H1 (cell line): Measurements from ENCODE around the gene GPR161. TPM values are rescaled to one million over a fixed set of nuclear protein-coding genes. Genes with fewer than 3 reads are reported as not detected.

ENCODE experiments used
- CTCF ChIA-PET: fragments of 300-600 bp; sonication (Branson Sonifier 250); formaldehyde crosslinking; loops from one replicate; lab custom pipeline; 2021; ENCODE audit not compliant: partially characterized antibody; lab: Charles Lee
- POLR2A ChIA-PET: fragments of 300-600 bp; sonication (Branson Sonifier 250); formaldehyde crosslinking; loops from one replicate; lab custom pipeline; 2021; ENCODE audit warnings: inconsistent platforms; ENCODE audit not compliant: partially characterized antibody; lab: Charles Lee
- DNase-seq, 2 experiments: peaks; one replicate each; pipeline versions ENCODE4 v3.0.0 to v3.0.0-alpha.2; 2010 to 2022; ENCODE audit warnings: low spot score in 2 of 2, low read depth in 1 of 2, mixed read lengths in 1 of 2
- FAIRE-seq: peaks from 2 replicates; lab custom pipeline; 2011; peaks lifted over from hg19 to GRCh38; lab: Jason Lieb, UNC
- H2AFZ ChIP-seq: 2 replicates; pipeline ENCODE4 v1.8.1; 2012; ENCODE audit warnings: low read length, inconsistent platforms
- H2AK5ac ChIP-seq: 2 replicates; pipeline ENCODE4 v1.6.1; 2013; ENCODE audit warnings: low read depth, low read length
- H2BK120ac ChIP-seq: replicated peaks from 2 replicates; pipeline ENCODE3; 2013; ENCODE audit warnings: low read depth, low read length, inconsistent platforms
- H2BK12ac ChIP-seq: 2 replicates; pipeline ENCODE4 v1.6.1; 2013; ENCODE audit warnings: low read depth, low read length
- H2BK15ac ChIP-seq: 2 replicates; pipeline ENCODE4 v1.6.1; 2013; ENCODE audit warnings: low read length
- H2BK20ac ChIP-seq: 2 replicates; pipeline ENCODE4 v1.6.1; 2013; ENCODE audit warnings: low read length
- H2BK5ac ChIP-seq: 2 replicates; pipeline ENCODE4 v1.6.1; 2013; ENCODE audit warnings: low read depth, low read length
- H3K14ac ChIP-seq: 2 replicates; pipeline ENCODE4 v1.6.1; 2013; ENCODE audit warnings: inconsistent platforms; ENCODE audit not compliant: insufficient read length
- H3K18ac ChIP-seq: 2 replicates; pipeline ENCODE4 v1.6.1; 2013; ENCODE audit warnings: low read length; ENCODE audit errors: extremely low read depth
- H3K23ac ChIP-seq: 2 replicates; pipeline ENCODE4 v1.6.1; 2013; ENCODE audit warnings: inconsistent platforms; ENCODE audit not compliant: insufficient read length
- H3K23me2 ChIP-seq: 2 replicates; pipeline ENCODE4 v1.6.1; 2013; ENCODE audit warnings: low read depth, low read length
- H3K27ac ChIP-seq: 2 replicates; pipeline ENCODE4 v1.6.1; 2011; ENCODE audit warnings: low read depth, low read length, inconsistent platforms
- H3K27me3 ChIP-seq, 4 experiments: replicated peaks in 1 of 4; 1 replicate in 1 of 4; 2 replicates in 3 of 4; pipeline versions ENCODE4 v1.6.1 to v1.8.1; 2011 to 2013; ENCODE audit warnings: low read length in 3 of 4, mild to moderate bottlenecking in 3 of 4, inconsistent platforms in 2 of 4, mixed read lengths in 2 of 4, moderate library complexity in 1 of 4; ENCODE audit not compliant: control insufficient read depth in 3 of 4, insufficient read depth in 3 of 4; ENCODE audit errors: extremely low read depth in 1 of 4
- H3K36me3 ChIP-seq, 4 experiments: 2 replicates each; pipeline versions ENCODE4 v1.6.1 to v1.8.1; 2011 to 2013; ENCODE audit warnings: mild to moderate bottlenecking in 4 of 4, low read length in 3 of 4, moderate library complexity in 2 of 4, control low read depth in 1 of 4, inconsistent platforms in 1 of 4; ENCODE audit not compliant: insufficient read depth in 4 of 4, control insufficient read depth in 2 of 4
- H3K4ac ChIP-seq: replicated peaks from 2 replicates; pipeline ENCODE3; 2013; ENCODE audit warnings: low read length, low read depth, mixed read lengths, inconsistent platforms; ENCODE audit not compliant: insufficient read length
- H3K4me1 ChIP-seq, 4 experiments: replicated peaks in 1 of 4; 1 replicate in 1 of 4; 2 replicates in 3 of 4; pipeline versions ENCODE4 v1.6.1 to v1.8.1; 2011 to 2013; ENCODE audit warnings: low read length in 3 of 4, inconsistent platforms in 2 of 4, mixed read lengths in 1 of 4; ENCODE audit not compliant: insufficient read depth in 4 of 4, control insufficient read depth in 3 of 4
- H3K4me2 ChIP-seq, 2 experiments: 2 replicates each; pipeline versions ENCODE4 v1.6.1 to v1.8.1; 2011 to 2013; ENCODE audit warnings: low read depth in 2 of 2, low read length in 2 of 2, control low read depth in 1 of 2, inconsistent platforms in 1 of 2, mild to moderate bottlenecking in 1 of 2; ENCODE audit not compliant: insufficient read depth in 1 of 2
- H3K4me3 ChIP-seq, 4 experiments: fragments of 200-600, 300-600 bp in 1 of 4; sonication (generic), shearing (Covaris generic), sonication (Bioruptor Twin) in 1 of 4; 2 replicates each; pipeline versions ENCODE4 v1.5.1 to v1.8.1; 2011 to 2016; ENCODE audit warnings: low read length in 4 of 4, low read depth in 3 of 4, control low read depth in 2 of 4, inconsistent platforms in 2 of 4, mild to moderate bottlenecking in 2 of 4, mixed read lengths in 1 of 4, moderate library complexity in 1 of 4; ENCODE audit not compliant: insufficient read depth in 2 of 4; ENCODE audit errors: extremely low read depth in 1 of 4
- H3K56ac ChIP-seq: replicated peaks from 2 replicates; pipeline ENCODE3; 2013; ENCODE audit warnings: low read depth, mild to moderate bottlenecking, mixed read lengths, low read length, inconsistent platforms; ENCODE audit not compliant: insufficient read length
- H3K79me1 ChIP-seq: 2 replicates; pipeline ENCODE4 v1.6.1; 2013; ENCODE audit warnings: low read depth, low read length, control low read depth
- H3K79me2 ChIP-seq, 2 experiments: 2 replicates each; pipeline versions ENCODE4 v1.6.1 to v1.8.1; 2012 to 2013; ENCODE audit warnings: low read length in 2 of 2, mild to moderate bottlenecking in 2 of 2, inconsistent platforms in 1 of 2; ENCODE audit not compliant: insufficient read depth in 2 of 2, control insufficient read depth in 1 of 2
- H3K9ac ChIP-seq, 4 experiments: replicated peaks in 1 of 4; 1 replicate in 1 of 4; 2 replicates in 3 of 4; pipeline versions ENCODE4 v1.6.1 to v1.8.1; 2011 to 2013; ENCODE audit warnings: low read depth in 3 of 4, low read length in 3 of 4, control low read depth in 2 of 4, mild to moderate bottlenecking in 2 of 4, moderate library complexity in 2 of 4, inconsistent platforms in 1 of 4; ENCODE audit errors: extremely low read depth in 1 of 4
- H3K9me3 ChIP-seq, 2 experiments: 2 replicates each; pipeline versions ENCODE4 v1.6.1 to v1.8.1; 2012 to 2013; ENCODE audit warnings: mild to moderate bottlenecking in 2 of 2, moderate library complexity in 2 of 2, control low read depth in 1 of 2, inconsistent platforms in 1 of 2, low read depth in 1 of 2, low read length in 1 of 2, mixed read lengths in 1 of 2; ENCODE audit not compliant: insufficient read depth in 2 of 2
- H4K20me1 ChIP-seq, 2 experiments: replicated peaks in 1 of 2; 2 replicates each; pipeline versions ENCODE3 to v1.8.1; 2011 to 2013; ENCODE audit warnings: inconsistent platforms in 2 of 2, low read length in 2 of 2, mild to moderate bottlenecking in 1 of 2; ENCODE audit not compliant: insufficient read depth in 2 of 2, control insufficient read depth in 1 of 2
- H4K5ac ChIP-seq: 2 replicates; pipeline ENCODE4 v1.6.1; 2013; ENCODE audit warnings: low read length, low read depth, mixed read lengths, inconsistent platforms; ENCODE audit not compliant: insufficient read length
- H4K8ac ChIP-seq: 2 replicates; pipeline ENCODE4 v1.8.0; 2013; ENCODE audit warnings: mild to moderate bottlenecking, moderate library complexity, low read length, inconsistent platforms; ENCODE audit not compliant: insufficient read depth; ENCODE audit errors: extremely low read depth
- H4K91ac ChIP-seq: replicated peaks from 2 replicates; pipeline ENCODE3; 2013; ENCODE audit warnings: low read length, mixed read lengths, inconsistent platforms; ENCODE audit not compliant: insufficient read length
- ASH2L ChIP-seq: fragments of 200-600, 300-600 bp; sonication (generic); IDR thresholded peaks from one replicate; pipeline ENCODE4 v1.7.1; 2017; ENCODE audit warnings: low read length
- ATF2 ChIP-seq: IDR thresholded peaks from 2 replicates; pipeline ENCODE4 v1.6.1; 2012; ENCODE audit warnings: low read length, inconsistent platforms
- BCL11A ChIP-seq, 2 experiments: IDR thresholded peaks; one replicate each; pipeline ENCODE4 v1.6.1; 2011; ENCODE audit warnings: low read depth in 2 of 2, low read length in 2 of 2, mild to moderate bottlenecking in 2 of 2
- E2F6 ChIP-seq: IDR thresholded peaks from 2 replicates; pipeline ENCODE4 v1.6.1; 2012; ENCODE audit warnings: inconsistent platforms
- HDAC6 ChIP-seq: IDR thresholded peaks from one replicate; pipeline ENCODE4 v1.7.1; 2012; ENCODE audit warnings: low read depth, mild to moderate bottlenecking, inconsistent platforms, low read length, moderate library complexity
- JUND ChIP-seq: IDR thresholded peaks from 2 replicates; pipeline ENCODE4 v1.6.1; 2011; ENCODE audit warnings: mild to moderate bottlenecking, improper control_type of control experiment, low read length
- KDM1A ChIP-seq: fragments of 200-600, 300-600 bp; sonication (generic); IDR thresholded peaks from 2 replicates; pipeline ENCODE4 v1.7.1; 2016; ENCODE audit warnings: mild to moderate bottlenecking, low read length, borderline replicate concordance
- KDM5A ChIP-seq: fragments of 200-600 bp; IDR thresholded peaks from 2 replicates; pipeline ENCODE4 v1.7.1; 2012; ENCODE audit warnings: mild to moderate bottlenecking, low read length, inconsistent platforms, mixed read lengths
- POU5F1 ChIP-seq: IDR thresholded peaks from 2 replicates; pipeline ENCODE4 v1.6.1; 2011; ENCODE audit warnings: low read depth, mild to moderate bottlenecking, low read length, moderate library complexity
- RFX5 ChIP-seq: IDR thresholded peaks from 2 replicates; pipeline ENCODE4 v1.6.1; 2011; ENCODE audit warnings: low read depth, low read length, improper control_type of control experiment, borderline replicate concordance
- TEAD4 ChIP-seq: IDR thresholded peaks from 2 replicates; pipeline ENCODE4 v1.6.1; 2012; ENCODE audit warnings: low read depth, low read length, inconsistent platforms, mixed read lengths
- WGBS, 2 experiments: shearing (Covaris generic) in 1 of 2; methylation state at CpG; one replicate each; pipeline versions ENCODE4 v1.1.6 to v1.1.7; 2013 to 2015; ENCODE audit warnings: low lambda C conversion rate in 2 of 2, mixed read lengths in 2 of 2, inconsistent platforms in 1 of 2, low coverage in 1 of 2, missing lambda C conversion rate in 1 of 2; ENCODE audit not compliant: insufficient replicate concordance in 2 of 2, insufficient coverage in 1 of 2, insufficient read length in 1 of 2; ENCODE audit errors: extremely low coverage in 1 of 2, missing lambda C conversion rate in 1 of 2; 5-methylcytosine and 5-hydroxymethylcytosine counted together
- polyA plus RNA-seq, 7 experiments: library from polyadenylated mRNA; depleted of rRNA in 3 of 7; stranded (reverse) in 5 of 7; unstranded in 2 of 7; fragments of >200 nt in 5 of 7; fragments of 200-250 nt in 2 of 7; gene quantifications; 1 replicate in 5 of 7; 2 replicates in 1 of 7; 4 replicates in 1 of 7; pipeline versions ENCODE4 v1.2.1 to v1.2.3, GENCODE V29; 2011 to 2013; ENCODE audit warnings: missing spikeins in 2 of 7, mixed read lengths in 2 of 7
- total RNA-seq: library from RNA; stranded (reverse); fragmentation: NEBNext Ultra II Directional; extraction: Animal tissue kit (Norgen Biotek cat#: 25700); gene quantifications from 2 replicates; pipeline ENCODE4 v1.2.1, GENCODE V29; 2021

GPR161 gene
- total and polyA plus RNA-seq, 2 of the 8 experiments (the other 6 are each of a cell fraction or from before 2014, with no cell fraction given): 13.7 to 16.8 TPM

- H2BK15ac ChIP-seq: no peak overlapping the region
- no peak overlapping the region for H4K5ac ChIP-seq
- H3K18ac ChIP-seq: no peak overlapping the region
- no peak overlapping the region for H2BK5ac ChIP-seq
- no peak overlapping the region for H2AK5ac ChIP-seq
- H2BK12ac ChIP-seq: no peak overlapping the region
- no peak for DNase-seq
- ChIA-PET CTCF (interaction anchor here (0.6 to 2.0 kb wide), 3 partner anchors 12 to 81 kb away, joined by 3 to 10 read pairs (median 5); partner anchors contain the start of gene TIPRL), POLR2A (interaction anchor here (1.5 kb wide), 1 partner anchor 8 kb away, joined by 3 read pairs; no protein-coding TSS in a partner anchor)
- no peaks in the 10 kb centered on the region; the same call in 1 of the 2 replicates for H3K79me1 ChIP-seq
- H3K36me3 ChIP-seq: no peaks in the 10 kb centered on the region; a peak in 3 of 8 replicates
- no peaks in the 10 kb centered on the region for H3K4me1 ChIP-seq
- no peak overlapping the region for H4K8ac ChIP-seq
- no peak overlapping the region for H2BK20ac ChIP-seq
- H2BK120ac ChIP-seq: no peak overlapping the region
- no peak overlapping the region for H3K56ac ChIP-seq
- no peaks in the 10 kb centered on the region for H3K9me3 ChIP-seq
- H3K14ac ChIP-seq: no peak overlapping the region
- no peak for TF ChIP-seq JUND
- no peak for TF ChIP-seq E2F6
- TF ChIP-seq RFX5: no peak
- no peak for TF ChIP-seq BCL11A (IDR thresholded peaks at IDR 0.05; ENCODE audit: low read depth in 2 of 2, low read length in 2 of 2)
- TF ChIP-seq KDM5A: no peak
- TF ChIP-seq ATF2: no peak
- TF ChIP-seq TEAD4: no peak
- TF ChIP-seq HDAC6: no peak
- TF ChIP-seq KDM1A: no peak
- TF ChIP-seq ASH2L: no peak
- TF ChIP-seq POU5F1: no peak
- TF ChIP-seq, all 59 proteins: peak for 0
- H3K9ac ChIP-seq: no peak overlapping the region
- no peaks in the 10 kb centered on the region for H3K23me2 ChIP-seq
- no peak overlapping the region for H3K4me2 ChIP-seq
- H3K4me3 ChIP-seq: no peak overlapping the region
- no peak overlapping the region for H4K91ac ChIP-seq
- H3K27me3 ChIP-seq: no peaks in the 10 kb centered on the region
- no peak for FAIRE-seq
- no peaks in the 10 kb centered on the region for H3K79me2 ChIP-seq
- H3K23ac ChIP-seq: no peak overlapping the region
- H2AFZ ChIP-seq: no peak overlapping the region
- no peak overlapping the region for H3K4ac ChIP-seq
- no peaks in the 10 kb centered on the region for H4K20me1 ChIP-seq
- WGBS, 2 experiments: 86% methylated on average over 10 of the region's 12 CpGs; no CpG with 5 or more reads in 1 of the 2 experiments
- no peak overlapping the region for H3K27ac ChIP-seq
Measured at GRCh38 chr1:168097921-168098528, 38.7 kb downstream of the GPR161 start.
